NCI-H2171 treated with DMSO at 0.1 percent for 48 hours (cell line): Measurements from ENCODE around the gene CAT.
A peak's percentile ranks its signal among the peaks of the same experiment; 100 is the strongest.

Experiments used
- DNase-seq: peaks from one replicate; lab custom pipeline; 2025; lab: John Stamatoyannopoulos, UW

CAT gene

GRCh38 chr11:34425360-34425759 is 13.4 kb upstream of the CAT start:
- no peak for DNase-seq

- no peak for DNase-seq
Measured at GRCh38 chr11:34425867-34426266, 12.9 kb upstream of the CAT start.

- peak; percentile 36 for DNase-seq
Measured at GRCh38 chr11:34426766-34427185, 12.0 kb upstream of the CAT start.

GRCh38 chr11:34427186-34427805 is 11.4 kb upstream of the CAT start:
- DNase-seq, result peak; percentile 46

DNA sequence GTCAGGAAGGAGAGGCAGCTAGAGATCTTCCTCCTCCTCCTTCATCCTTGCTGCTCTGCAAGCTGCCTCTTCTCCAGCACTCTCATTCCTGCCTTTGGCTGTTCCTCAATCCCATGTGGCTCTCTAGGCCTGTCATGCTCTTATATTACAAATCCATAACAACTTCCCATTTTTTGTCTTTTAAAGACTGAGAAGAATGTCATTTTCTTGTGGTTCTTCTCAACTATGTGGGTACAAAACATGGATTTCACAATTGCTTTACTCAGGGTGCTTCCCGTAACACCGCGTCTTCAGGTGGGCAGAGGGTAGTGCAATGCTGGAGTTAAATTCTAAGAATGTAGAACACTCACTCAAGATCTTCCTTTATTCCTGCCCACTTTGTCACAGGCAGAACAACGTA is 6.8 kb upstream of the CAT start:
- no peak for DNase-seq

- DNase-seq, result no peak
Measured at GRCh38 chr11:34432822-34433221, 5.9 kb upstream of the CAT start.

DNA sequence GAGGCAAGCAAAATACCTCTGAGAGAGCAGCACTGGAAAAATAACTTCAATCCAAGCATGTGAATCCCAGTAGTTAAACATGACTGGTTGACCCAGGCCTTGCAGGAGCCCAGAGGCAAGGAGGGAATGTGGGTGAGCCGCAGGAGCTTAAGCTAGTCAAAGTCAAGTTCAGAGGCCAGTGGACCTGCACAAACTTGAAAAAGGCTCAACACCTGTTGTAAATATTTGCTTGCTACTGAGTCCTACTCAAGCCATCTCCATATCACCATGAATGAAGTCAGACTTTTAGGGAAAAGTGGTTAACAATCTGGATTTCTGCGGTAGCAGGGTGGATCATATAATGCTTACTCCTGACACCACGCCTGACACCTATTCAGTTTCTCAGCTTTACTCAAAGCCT is 4.8 kb upstream of the CAT start:
- DNase-seq, result no peak

DNA sequence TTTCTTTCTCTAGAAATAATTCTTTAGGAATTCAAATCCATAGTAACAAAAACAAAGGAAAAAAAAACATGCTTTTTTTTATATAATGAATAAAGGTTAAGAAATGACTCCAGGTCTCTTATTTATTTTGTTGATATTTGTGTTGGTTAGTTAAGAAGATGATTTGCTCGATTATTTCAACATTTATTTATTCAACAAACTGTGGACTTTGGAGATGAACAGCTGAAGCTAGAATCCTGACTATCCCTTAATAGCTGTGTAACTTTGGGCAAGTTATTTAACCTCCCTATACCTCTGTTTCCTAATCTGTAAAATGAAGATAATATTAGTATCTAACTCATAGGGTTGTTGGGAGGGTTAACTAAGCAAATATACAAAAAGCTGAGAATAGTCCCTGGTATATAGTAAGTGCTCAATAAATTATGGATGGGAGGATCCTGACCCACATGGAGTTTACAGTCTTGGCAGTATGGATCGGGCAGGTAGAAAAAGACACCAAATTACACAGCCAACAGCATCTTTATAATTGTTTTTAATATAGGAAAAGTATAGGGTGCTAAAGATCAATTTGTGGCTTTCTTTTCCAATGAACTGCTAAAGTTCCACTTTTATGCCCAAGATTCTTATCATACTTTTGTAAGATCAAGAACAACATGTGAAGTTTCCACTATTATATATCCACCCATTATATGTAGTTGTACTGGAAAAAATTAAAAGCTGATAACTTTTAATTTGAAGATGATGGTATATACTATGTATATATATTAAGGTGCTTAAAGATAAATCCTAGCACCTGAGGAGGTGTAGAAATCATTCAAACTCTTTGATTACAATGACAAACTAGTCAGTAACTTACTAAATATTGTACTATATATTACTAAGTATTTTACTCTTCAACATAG is 1.3 kb upstream of the CAT start:
- DNase-seq, result no peak

DNA sequence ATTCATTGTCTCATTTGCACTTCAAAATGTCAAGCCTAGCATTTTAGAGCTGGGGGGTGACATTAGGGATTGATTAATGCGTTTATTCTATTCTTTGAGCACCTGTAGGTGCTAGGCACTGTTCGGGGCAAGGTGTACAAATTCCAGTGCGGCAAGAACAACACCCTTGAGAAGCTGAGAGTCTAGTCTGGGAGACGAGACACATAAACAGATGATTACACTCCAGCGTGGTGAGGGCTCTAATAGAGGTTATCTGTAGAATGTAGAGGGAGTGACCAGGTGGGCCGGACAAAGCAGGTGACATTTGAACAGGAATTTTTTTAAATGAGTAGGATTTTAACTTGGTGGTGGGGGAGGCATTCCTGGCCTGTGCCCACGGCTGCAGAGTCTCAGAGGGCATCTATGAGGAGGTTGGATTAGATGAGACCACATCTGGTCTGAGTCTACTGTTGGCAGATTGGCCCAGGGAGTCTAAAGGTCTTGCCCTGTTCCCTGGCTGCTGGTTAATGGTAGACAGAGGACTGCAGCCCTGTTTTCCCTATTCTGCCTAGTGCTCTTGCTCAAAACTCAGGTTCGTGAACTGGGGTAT is 970 bp downstream of the CAT start:
- DNase-seq, result peak; percentile 36

GRCh38 chr11:34441814-34442213 is 3.1 kb downstream of the CAT start:
- DNase-seq, result no peak

GRCh38 chr11:34443136-34443535 is 4.4 kb downstream of the CAT start:
- DNase-seq, result no peak

DNA sequence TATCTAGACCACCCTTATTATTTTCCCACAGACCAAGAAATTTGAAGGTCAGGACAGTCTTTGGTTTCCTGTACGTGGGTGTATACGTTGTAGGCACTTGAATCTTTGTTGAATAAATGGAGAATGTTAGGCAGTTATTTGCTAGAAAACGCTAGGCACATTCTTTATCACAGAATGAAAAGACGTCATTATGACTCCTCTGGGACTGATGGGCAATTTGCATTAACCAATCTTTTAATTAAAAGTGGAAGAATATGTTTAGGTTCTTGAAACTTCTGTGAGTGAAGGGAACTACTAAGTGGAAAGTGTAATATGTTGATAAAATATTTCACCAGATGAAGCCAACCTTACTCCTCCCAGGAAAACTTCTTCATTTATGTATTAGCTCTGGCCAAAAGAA is 5.7 kb downstream of the CAT start:
- no peak for DNase-seq

- DNase-seq, result no peak
Measured at GRCh38 chr11:34445956-34446355, 7.2 kb downstream of the CAT start.

DNA sequence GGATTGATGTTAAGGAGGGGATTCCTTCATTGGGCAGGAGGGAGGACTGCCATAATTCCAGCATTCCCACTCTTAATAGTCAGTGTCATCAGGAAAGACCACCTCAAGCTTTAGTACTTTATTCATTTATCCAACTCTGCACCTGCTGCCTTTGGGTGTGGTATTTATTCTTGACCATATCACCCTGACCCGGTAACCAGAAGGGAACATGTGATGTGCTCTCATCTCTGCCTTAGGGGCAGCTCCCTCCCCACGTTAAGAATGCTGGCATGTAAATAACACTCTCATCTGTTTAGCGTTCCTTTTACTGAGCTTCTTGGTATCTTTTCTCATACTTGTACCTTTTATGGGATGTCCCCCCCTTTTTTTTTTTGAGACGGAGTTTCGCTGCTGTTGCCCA is 7.7 kb downstream of the CAT start:
- DNase-seq, result no peak

DNA sequence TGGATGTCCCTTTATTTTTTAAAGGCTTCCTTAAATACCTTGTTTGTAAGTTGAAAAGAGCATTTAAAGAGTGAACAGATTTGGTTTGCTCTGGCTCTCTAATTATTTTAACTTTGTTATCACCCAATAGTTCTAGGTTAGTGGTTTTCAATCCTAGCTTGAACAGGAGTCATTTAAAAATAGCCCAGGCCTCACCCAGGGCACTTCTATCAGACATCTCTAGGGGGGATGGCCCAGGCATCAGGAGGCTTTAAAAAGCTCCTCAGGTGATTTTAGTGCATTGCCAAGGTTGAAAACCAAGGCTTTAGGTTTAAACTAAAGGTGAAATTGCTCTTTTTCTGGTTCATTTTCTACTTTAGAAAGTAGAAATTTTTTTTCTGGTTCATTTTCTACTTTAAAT is 8.3 kb downstream of the CAT start:
- no peak for DNase-seq

DNA sequence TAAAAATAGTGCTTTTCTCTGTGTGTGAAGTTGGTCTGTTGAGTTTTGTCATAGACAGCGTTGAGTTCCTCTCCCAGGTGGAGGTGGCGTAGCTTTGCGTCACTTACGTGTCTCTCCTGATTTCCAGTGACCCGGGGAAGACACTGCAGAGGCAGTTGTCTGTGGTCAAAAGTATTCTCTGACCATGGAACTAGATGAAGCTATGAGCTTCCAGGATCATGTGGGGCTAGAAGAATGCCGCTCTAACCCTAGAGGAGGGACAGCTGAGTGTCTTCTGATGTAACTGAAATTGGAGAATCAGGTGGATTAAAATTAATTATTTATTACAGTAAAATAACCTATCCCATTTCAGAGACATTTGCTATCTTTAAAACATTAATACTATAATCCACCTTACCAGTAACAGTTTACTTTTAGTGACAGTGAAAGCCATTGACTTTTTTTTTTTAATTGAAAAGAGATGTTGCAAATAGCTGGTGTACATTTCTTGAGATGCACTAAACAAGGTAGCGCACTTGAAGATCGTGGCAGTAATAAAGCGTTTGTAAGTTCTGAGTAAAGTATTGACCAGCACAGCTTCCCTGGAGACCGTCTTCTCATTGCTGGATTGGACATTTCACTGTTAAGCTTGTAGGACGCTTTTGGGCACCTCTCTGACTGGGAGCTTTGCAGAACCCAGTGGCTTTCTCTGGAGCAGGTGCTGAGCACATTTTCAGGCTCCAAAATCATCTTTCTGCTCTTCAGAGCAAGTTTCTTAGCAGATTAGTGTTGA is 9.7 kb downstream of the CAT start:
- no peak for DNase-seq

GRCh38 chr11:34449013-34449412 is 10.3 kb downstream of the CAT start:
- DNase-seq, result no peak

GRCh38 chr11:34451053-34451452 is 12.3 kb downstream of the CAT start:
- no peak for DNase-seq

DNA sequence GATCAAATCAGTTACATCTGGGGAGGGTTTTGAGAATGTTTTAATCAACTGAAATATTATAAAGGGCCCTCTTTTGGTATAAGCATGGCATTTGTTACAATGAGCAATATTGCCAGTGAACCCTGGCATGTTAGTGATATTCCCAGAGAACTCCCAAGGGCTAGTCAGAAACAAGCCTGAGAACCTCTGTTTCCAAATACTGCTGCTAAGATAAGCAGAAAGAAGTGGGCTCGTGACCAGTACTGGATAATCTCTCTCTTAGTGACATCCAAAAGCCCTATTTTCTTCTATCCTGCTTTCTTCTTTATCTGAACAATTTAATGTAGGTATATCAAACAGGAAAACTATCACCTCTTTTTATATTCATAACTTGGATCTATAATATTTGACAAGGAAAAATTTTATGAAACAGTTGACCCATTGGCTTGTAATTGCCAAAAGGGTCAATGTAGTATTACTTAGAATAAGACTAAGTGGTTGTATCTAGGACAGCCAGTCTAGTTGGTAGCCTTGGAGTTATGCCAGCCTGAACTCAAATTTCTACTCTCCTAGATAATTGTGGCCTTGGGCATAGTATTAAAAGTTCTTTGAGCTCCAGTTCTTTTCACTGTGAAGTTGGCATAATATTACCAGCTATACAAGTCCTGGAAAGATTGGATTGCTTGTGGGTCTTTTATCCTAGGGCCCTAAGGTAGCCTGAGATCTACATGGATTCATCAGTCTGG is 15.7 kb downstream of the CAT start:
- DNase-seq, result no peak

GRCh38 chr11:34457607-34458006 is 18.9 kb downstream of the CAT start:
- no peak for DNase-seq

GRCh38 chr11:34458525-34458924 is 19.8 kb downstream of the CAT start:
- DNase-seq, result no peak
